Smooth muscle cell (in vitro differentiated cells): ENCODE measurements around the gene NAALADL2. TPM values are rescaled to one million over a fixed set of nuclear protein-coding genes. Genes with fewer than 3 reads are reported as not detected.

Source experiments
- DNase-seq: peaks from one replicate; lab custom pipeline; 2025; ENCODE audit not compliant: unreplicated experiment; lab: John Stamatoyannopoulos, UW
- H2AFZ ChIP-seq: fragments of 200-600 bp; sonication (generic); 2 replicates; pipeline ENCODE4 v1.6.0; 2016; ENCODE audit warnings: antibody characterized with exemption, low read depth, mild to moderate bottlenecking
- H3F3A ChIP-seq: fragments of 200-600 bp; sonication (generic); 2 replicates; pipeline ENCODE4 v1.6.0; 2017; ENCODE audit warnings: antibody characterized with exemption, low read depth
- H3K27ac ChIP-seq: fragments of 200-600 bp; sonication (generic); 2 replicates; pipeline ENCODE4 v1.5.1; 2016; ENCODE audit warnings: low read depth, mild to moderate bottlenecking
- H3K27me3 ChIP-seq: fragments of 200-600 bp; sonication (generic); 2 replicates; pipeline ENCODE4 v1.6.1; 2016; ENCODE audit warnings: low read depth, mild to moderate bottlenecking
- H3K36me3 ChIP-seq: fragments of 200-600 bp; sonication (generic); 2 replicates; pipeline ENCODE4 v1.5.1; 2016; ENCODE audit warnings: low read depth
- H3K4me1 ChIP-seq: fragments of 200-600 bp; sonication (generic); 2 replicates; pipeline ENCODE4 v1.5.1; 2016; ENCODE audit warnings: low read depth
- H3K4me2 ChIP-seq: fragments of 200-600 bp; sonication (generic); 2 replicates; pipeline ENCODE4 v1.6.0; 2016; ENCODE audit warnings: mild to moderate bottlenecking
- H3K4me3 ChIP-seq: fragments of 200-600 bp; sonication (generic); 2 replicates; pipeline ENCODE4 v1.5.1; 2016; ENCODE audit warnings: mild to moderate bottlenecking
- H3K79me2 ChIP-seq: fragments of 200-600 bp; sonication (generic); 2 replicates; pipeline ENCODE4 v1.6.0; 2016; ENCODE audit warnings: low read depth, mild to moderate bottlenecking
- H3K9ac ChIP-seq: fragments of 200-600 bp; sonication (generic); 2 replicates; pipeline ENCODE4 v1.6.0; 2016; ENCODE audit warnings: low read depth
- H3K9me3 ChIP-seq: fragments of 200-600 bp; sonication (generic); replicated peaks from 2 replicates; pipeline ENCODE4 v1.5.1; 2016; ENCODE audit warnings: low read depth
- H4K20me1 ChIP-seq: fragments of 200-600 bp; sonication (generic); 2 replicates; pipeline ENCODE4 v1.6.0; 2016; ENCODE audit warnings: low read depth
- WGBS: methylation state at CpG from one replicate; pipeline ENCODE4 v1.1.7; 2016; ENCODE audit warnings: low lambda C conversion rate; 5-methylcytosine and 5-hydroxymethylcytosine counted together
- polyA plus RNA-seq: library from polyadenylated mRNA; unstranded; fragments of >200 nt; fragmentation: Nextera tagmentation; extraction: Ambion mirVana; gene quantifications from 2 replicates; pipeline ENCODE4 v1.2.1, GENCODE V29; 2016
- total RNA-seq: library from RNA; depleted of rRNA; stranded (reverse); fragments of >200 nt; gene quantifications from 2 replicates; pipeline ENCODE4 v1.2.3, GENCODE V29; 2014
- TF ChIP-seq, protein P1 (sequence below): fragments of 200-600 bp; sonication (generic); IDR thresholded peaks from 2 replicates; pipeline ENCODE4 v1.5.1; 2017; ENCODE audit warnings: borderline replicate concordance, mild to moderate bottlenecking, antibody characterized with exemption; ENCODE audit not compliant: insufficient read depth, poor library complexity, severe bottlenecking

Gene NAALADL2
- total and polyA plus RNA-seq, 2 experiments from 2014 or later, result 2.5 to 13.8 TPM

DNA sequence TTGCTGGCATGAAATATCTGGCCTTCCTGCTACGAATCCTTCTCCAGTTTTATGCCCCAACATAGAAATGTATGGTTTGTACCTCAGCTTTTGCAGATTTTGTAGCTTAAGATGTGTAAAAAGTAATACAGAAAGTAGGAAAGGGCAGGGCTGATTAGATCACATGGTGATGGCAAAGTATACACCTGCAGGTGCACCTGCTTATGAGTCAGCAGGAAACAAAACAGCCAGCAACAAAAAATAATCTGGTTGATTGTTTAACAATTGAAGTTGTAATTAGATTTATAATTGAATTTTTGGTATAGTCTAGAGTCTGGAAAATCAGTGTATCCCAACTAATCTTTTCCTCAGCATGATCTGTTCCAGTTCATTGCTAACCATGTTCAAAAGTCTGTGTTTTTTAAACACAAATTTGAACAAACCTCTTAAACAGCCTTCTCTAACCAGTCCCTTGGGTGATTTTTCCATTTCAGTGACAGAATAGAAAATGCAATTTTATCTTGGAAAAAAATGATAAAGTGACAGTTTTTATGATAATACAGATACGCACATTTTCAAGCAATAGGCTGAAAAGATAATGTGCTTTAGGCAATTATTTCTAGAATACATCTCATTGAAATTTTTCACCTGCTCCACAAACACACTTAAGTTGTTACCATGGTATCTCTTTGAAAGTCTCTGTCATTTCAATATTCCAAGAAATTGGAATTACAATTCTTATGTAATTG lies 477.4 kb downstream of the NAALADL2 start:
- no peak overlapping the region for H3K27ac ChIP-seq
- H3K9me3 ChIP-seq, result no peaks in the 10 kb centered on the region
- H3K27me3 ChIP-seq, result no peaks in the 10 kb centered on the region
- 98% methylated on average over 2 of the region's 2 CpGs for WGBS
- no peaks in the 10 kb centered on the region for H3K4me1 ChIP-seq
- H3K36me3 ChIP-seq, result no peaks in the 10 kb centered on the region
- no peaks in the 10 kb centered on the region for H3F3A ChIP-seq
- no peaks in the 10 kb centered on the region for H3K79me2 ChIP-seq
- H2AFZ ChIP-seq, result no peak overlapping the region
- H3K4me2 ChIP-seq, result no peak overlapping the region
- no peaks in the 10 kb centered on the region for H4K20me1 ChIP-seq
- H3K9ac ChIP-seq, result no peak overlapping the region
- DNase-seq, result no peak
- H3K4me3 ChIP-seq, result no peak overlapping the region
- TF ChIP-seq, protein P1, sequence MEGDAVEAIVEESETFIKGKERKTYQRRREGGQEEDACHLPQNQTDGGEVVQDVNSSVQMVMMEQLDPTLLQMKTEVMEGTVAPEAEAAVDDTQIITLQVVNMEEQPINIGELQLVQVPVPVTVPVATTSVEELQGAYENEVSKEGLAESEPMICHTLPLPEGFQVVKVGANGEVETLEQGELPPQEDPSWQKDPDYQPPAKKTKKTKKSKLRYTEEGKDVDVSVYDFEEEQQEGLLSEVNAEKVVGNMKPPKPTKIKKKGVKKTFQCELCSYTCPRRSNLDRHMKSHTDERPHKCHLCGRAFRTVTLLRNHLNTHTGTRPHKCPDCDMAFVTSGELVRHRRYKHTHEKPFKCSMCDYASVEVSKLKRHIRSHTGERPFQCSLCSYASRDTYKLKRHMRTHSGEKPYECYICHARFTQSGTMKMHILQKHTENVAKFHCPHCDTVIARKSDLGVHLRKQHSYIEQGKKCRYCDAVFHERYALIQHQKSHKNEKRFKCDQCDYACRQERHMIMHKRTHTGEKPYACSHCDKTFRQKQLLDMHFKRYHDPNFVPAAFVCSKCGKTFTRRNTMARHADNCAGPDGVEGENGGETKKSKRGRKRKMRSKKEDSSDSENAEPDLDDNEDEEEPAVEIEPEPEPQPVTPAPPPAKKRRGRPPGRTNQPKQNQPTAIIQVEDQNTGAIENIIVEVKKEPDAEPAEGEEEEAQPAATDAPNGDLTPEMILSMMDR, result no peak

DNA sequence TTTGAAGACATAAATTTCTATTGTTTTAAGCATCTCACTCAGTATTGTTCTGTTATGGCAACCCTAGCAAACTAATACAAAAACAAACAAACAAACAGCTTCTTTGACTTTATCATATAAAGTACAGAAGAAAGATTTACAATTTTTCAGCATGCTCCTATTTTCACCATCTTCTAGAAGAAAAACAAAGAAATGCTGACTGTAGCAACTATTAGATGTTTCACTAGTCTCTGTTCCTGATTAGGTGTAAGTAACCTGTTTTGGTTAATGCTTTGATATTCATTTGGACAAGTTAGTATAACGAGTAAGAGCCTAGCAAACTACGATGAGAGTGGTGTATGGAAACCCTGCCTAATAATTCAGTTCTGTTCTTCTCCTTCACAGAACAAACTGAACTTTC lies 478.5 kb downstream of the NAALADL2 start:
- TF ChIP-seq, protein P1, result no peak
- WGBS, result 87% methylated on average over 2 of the region's 2 CpGs
- Histone ChIP-seq H3K27ac (no peak overlapping the region), H3K4me3 (no peak overlapping the region), H3K4me1 (no peaks in the 10 kb centered on the region), H3K9me3 (no peaks in the 10 kb centered on the region), H4K20me1 (no peaks in the 10 kb centered on the region), H3F3A (no peaks in the 10 kb centered on the region), H2AFZ (no peak overlapping the region), H3K4me2 (no peak overlapping the region), H3K36me3 (no peaks in the 10 kb centered on the region), H3K27me3 (no peaks in the 10 kb centered on the region), H3K79me2 (no peaks in the 10 kb centered on the region), H3K9ac (no peak overlapping the region)
- DNase-seq, result no peak

DNA sequence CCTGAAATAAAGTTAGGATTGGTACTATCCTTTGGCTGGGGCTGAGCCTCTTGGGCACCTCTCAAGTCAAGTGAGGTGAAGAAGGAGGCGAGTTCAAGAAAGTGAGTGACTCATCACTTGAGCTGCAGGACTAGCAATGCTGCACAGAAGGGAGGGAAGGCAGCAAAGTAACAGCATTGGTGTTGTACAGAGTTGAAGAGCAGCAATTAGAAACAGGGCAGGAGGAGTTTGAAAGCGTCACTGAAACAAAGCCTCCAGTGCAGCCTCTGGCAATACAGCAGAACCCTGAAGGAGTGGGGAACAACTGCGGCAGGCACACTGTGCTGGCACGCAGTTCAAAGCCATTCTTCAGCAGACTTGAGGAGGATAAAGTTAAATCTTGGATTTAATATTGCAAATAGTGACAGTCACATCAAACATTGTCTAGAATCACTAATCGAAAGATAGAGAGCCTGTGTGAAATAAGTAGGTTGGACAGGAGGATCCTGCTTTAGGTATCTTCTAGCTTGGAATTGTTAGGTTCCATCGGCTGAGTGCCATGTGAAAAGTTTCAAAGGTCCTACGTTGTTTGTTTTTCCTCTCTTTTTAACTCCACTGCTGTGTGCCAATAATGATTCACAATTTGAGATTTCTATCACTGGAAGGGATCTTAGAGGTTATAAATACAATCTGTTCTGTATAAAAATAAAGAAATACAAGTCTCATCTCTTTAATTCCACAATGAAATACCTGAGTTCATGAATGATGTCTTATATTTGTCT lies 479.8 kb downstream of the NAALADL2 start:
- no peaks in the 10 kb centered on the region for H3K9me3 ChIP-seq
- no peak overlapping the region for H3K27ac ChIP-seq
- H3F3A ChIP-seq, result no peaks in the 10 kb centered on the region
- H3K4me1 ChIP-seq, result no peaks in the 10 kb centered on the region
- no peak overlapping the region for H2AFZ ChIP-seq
- DNase-seq, result no peak
- H3K9ac ChIP-seq, result no peak overlapping the region
- WGBS, result 74% methylated on average over 7 of the region's 7 CpGs
- H3K4me3 ChIP-seq, result no peak overlapping the region
- TF ChIP-seq, protein P1, result no peak
- no peaks in the 10 kb centered on the region for H3K36me3 ChIP-seq
- no peak overlapping the region for H3K4me2 ChIP-seq
- no peaks in the 10 kb centered on the region for H4K20me1 ChIP-seq
- no peaks in the 10 kb centered on the region for H3K27me3 ChIP-seq
- no peaks in the 10 kb centered on the region for H3K79me2 ChIP-seq
